ENCODE data around the gene PRXL2B.
"Not testable (repeated sequence)": the region's sequence is repeated elsewhere in the genome, so short reads cannot be mapped to it uniquely, and the experiment has no call there.

PRXL2B gene

DNA sequence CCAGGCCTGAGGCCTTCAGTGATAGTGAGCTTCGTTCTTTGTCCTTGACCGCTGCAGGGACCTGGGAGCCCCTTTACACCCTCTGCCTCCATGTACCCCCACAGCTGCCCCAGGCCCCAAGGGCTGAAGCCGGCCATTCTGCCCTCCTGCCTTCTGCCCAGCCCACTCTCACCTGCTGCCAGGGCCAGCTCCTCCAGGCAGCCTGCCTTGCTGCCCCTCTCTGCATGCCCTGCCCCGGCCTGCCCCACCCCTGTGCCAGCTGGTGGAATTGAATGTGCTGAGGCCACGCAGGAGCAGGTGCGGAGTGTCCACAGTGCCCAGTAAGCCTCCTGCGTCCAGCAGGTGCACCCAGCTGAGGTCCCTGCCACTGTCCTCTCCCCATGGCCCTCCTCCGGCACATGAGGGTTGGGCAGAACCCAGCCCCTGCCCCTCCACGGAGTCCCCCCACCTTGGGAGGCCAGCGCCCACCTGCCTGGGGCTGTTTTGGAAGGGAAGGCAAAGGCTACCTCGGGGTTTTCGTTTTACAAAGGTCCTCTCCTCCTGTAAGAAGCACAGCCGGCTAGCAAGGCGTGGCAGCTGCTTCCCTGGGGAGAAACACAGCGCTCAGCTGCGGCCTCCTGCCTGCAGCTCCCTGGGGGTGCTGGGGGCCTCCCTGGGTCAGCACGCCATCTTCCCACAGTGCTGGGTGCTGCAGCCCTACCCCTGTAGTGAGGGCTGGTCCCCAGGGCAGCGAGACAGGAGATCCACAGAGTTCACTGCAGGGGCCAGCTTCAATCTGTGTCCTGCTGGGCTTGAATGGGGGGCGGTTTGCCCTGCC is 25.3 kb downstream of the PRXL2B start:
- peak in 1 of 2 donors; percentile 0 for DNase-seq (ENCODE audit: low read depth in 1 of 2, low spot score in 1 of 2)

GRCh38 chr1:2612591-2613365 is 26.2 kb downstream of the PRXL2B start:
- peak in 1 of 2 donors; percentile 2 for DNase-seq (ENCODE audit: low read depth in 1 of 2, low spot score in 1 of 2)

GRCh38 chr1:2614145-2614544 is 27.6 kb downstream of the PRXL2B start:
- DNase-seq (ENCODE audit: low read depth in 1 of 2, low spot score in 1 of 2) = no peak

DNA sequence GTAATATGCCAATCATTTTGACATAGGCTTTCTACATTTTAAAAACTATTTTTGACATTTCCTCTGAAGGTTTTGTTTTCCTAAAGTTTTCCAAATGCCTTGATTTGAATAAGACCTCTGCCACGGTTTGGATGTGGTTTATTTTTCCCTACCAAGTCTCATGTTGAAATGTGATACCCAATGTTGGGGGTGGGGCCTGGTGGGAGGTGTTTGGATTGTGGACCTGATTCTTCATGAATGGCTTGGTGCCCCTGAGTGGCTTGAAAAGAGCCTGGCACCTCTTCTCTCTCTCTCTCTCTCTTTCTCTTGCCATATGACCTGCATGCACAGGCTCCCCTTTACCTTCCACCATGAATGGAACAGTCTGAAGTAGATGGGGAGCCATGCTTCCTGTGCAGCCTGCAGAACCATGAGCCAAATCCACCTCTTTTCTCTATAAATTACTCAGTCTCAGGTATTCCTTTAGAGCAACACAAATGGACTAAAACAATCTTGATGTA is 31.4 kb downstream of the PRXL2B start:
- no peak for DNase-seq (ENCODE audit: low read depth in 1 of 2, low spot score in 1 of 2)

DNA sequence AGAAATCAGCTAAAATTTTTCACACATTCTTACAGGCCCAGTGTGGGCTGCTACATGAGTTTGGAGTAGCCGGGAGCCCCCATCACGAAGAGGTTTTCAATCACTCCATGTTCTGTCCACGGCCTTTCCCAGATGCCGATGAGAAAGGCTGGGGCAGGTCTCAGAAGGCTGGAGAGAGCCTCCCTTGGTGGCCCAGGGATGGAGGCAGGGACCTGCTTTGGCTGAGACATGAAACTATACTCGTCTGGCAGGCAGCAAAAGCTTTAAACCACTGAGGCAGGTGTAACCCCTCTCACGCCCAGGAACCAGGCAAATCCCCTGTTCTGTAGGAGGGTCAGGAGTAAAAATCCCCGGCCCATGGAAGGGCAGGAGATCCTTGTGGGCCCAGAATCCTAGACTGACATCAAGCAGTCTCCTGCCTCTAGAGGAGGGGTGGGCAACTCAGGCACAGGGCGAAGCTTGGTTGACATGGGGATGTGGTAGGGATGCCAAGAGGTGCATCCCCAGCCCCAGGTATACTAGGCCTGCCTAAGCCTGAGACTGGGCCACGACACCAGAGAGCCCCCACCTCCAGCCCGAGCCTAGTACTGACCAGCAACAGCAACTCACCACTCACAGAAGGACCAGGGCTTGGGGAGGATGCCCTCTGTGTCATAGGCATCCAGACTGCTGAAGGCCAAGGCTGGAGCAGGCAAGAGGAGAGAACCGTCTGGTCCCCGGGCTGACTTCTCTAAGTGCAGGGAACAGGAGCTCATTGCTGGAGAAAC is 37.2 kb downstream of the PRXL2B start:
- no peak for DNase-seq (ENCODE audit: low read depth in 1 of 2, low spot score in 1 of 2)

DNA sequence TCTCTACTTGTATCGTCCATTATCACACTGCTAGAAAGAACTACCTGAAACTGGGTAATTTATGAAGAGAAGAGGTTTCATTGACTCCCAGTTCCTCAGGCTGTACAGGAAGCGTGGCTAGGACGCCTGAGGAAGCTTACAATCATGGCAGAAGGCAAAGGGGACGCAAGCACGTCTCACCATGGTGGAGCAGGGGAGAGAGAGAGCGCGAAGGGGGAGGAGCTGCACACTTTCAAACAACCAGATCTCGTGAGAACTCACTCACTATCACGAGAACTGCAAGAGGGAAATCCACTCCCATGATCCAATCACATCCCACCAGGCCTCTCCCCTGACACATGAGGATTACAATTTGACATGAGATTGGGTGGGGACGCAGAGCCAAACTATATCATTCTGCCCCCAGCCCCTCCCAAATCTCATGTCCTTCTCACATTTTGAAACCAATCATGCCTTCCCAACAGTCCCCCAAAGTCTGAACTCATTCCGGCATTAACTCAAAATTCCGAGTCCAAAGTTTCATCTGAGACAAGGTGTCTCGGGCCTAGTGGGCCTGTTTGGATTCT is 38.2 kb downstream of the PRXL2B start:
- DNase-seq (ENCODE audit: low read depth in 1 of 2, low spot score in 1 of 2) = no peak

DNA sequence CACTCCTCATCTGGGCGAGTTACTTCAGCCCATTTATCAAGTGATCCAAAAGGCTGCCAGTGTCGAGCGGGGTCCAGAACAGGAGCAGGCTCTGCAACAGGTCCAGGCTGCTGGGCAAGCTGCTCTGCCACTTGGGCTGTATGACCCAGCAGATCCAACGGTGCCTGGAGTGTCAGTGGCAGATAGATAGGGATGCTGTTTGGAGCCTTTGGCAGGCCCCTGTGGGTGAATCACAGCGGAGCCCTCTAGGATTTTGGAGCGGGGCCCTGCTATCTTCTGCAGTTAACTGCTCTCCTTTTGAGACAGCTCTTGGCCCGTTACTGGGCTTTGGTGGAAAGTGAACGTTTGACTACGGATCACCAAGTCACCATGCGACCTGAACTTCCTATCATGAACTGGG is 38.7 kb downstream of the PRXL2B start:
- DNase-seq (ENCODE audit: low read depth in 1 of 2, low spot score in 1 of 2) = no peak

GRCh38 chr1:2625748-2626147 is 39.2 kb downstream of the PRXL2B start:
- not testable (repeated sequence) for DNase-seq (ENCODE audit: low read depth in 1 of 2, low spot score in 1 of 2)

DNA sequence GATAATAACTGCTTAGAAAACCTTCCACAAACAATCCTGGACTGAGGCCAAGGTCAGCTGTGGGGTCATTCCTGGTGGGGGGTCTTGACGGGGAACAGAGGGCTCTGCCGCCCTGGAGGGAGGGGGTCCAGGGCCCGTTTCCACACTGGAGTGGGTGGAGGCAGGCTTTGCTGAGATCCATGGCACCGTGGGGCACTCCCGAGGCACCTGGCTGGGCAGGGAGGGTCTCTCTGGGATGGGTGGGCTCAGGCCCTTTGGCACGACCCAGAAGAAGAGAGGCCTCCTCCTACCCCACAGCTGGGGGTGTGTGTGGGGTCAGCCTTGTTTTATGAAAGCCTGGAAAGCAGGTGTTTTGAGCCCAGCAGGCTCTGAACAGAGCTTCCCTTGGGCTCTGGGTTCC is 41.2 kb downstream of the PRXL2B start:
- DNase-seq (ENCODE audit: low read depth in 1 of 2, low spot score in 1 of 2) = no peak

- DNase-seq (ENCODE audit: low read depth in 1 of 2, low spot score in 1 of 2) = no peak
These were observed 41.8 kb downstream of the PRXL2B start for GRCh38 chr1:2628191-2628932.

DNA sequence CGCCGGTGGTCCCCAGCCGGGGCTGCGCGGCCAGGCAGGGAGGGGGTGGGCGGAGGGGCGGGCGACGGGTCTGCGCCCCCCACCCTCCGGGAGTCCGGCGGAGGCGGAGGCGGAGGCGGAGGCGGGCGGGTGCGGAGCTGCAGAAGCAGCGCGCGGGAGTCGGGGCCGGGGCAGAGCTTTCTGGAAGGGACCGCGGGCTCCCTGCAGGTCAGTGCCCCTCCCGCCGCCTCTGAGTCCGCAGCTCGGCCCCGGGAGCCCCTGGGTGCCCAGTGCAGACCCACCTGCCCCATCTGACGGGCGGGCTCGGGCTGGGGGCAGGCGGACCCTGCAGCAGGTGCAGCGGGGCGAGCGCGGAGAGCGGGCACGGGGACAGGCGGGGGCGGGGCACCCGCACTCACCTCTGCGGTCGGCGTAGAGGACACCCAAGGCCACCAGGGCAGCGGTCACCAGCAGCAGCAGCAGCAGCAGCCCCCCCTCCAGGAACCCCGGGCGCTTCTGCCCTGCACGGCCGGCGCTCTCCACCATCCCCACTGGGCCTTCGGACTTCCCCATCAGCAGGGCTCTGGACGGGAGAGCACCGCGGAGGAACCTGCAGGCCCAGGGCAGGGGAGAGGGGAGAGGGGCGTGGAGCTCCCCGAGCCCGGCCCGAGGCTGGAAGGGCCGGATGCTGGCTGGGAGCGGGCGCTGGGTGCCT is 42.5 kb downstream of the PRXL2B start:
- DNase-seq (ENCODE audit: low read depth in 1 of 2, low spot score in 1 of 2) = no peak

- DNase-seq (ENCODE audit: low read depth in 1 of 2, low spot score in 1 of 2) = no peak
These were observed 43.3 kb downstream of the PRXL2B start for GRCh38 chr1:2629627-2630497.

DNA sequence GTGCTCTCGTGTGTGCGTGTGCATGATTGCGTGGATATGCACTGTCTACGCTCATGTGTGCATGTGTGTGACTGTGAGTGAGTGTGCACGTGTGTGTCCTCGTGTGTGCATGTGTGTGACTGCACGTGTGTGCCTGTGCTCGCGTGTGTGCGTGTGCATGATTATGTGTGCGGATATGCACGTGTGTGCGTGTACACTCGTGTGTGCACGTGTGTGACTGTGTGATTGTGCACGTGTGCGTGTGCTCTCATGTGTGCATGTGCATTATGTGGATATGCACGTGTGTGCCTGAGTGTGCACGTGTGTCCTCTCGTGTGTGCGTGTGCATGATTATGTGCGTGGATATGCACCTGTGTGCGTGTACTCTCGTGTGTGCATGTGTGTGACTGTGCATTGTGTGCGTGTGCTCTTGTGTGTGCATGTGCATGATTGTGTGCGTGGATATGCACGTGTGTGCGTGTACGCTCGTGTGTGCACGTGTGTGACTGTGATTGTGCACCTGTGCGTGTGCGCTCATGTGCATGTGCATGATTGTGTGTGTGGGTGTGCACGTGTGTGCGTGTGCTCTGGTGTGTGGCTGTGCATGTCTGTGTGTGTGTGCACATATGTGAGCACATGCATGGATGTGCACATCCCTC is 44.0 kb downstream of the PRXL2B start:
- no peak for DNase-seq (ENCODE audit: low read depth in 1 of 2, low spot score in 1 of 2)

- no peak for DNase-seq (ENCODE audit: low read depth in 1 of 2, low spot score in 1 of 2)
These were observed 44.8 kb downstream of the PRXL2B start for GRCh38 chr1:2631136-2632050.

DNA sequence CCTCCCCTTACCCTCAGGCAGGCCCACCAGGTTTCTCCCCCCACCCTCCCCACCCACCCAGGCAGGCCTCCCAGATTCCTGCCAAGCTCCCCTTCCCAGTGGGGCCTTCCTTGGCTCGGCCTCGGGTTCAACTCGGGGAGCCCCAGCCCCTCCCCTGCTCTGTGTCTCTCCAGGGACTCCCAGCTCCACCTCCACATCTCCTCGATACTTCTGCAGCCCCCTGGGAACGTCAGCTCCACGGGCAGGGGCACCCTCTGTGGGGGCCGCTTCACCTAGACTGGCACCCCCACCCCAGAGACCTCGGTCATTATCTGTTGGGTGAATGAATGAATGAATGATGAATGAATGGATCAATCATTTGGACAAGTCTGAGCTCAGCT is 45.5 kb downstream of the PRXL2B start:
- DNase-seq (ENCODE audit: low read depth in 1 of 2, low spot score in 1 of 2) = no peak

GRCh38 chr1:2632561-2633361 is 46.2 kb downstream of the PRXL2B start, which contains the start of gene MMEL1:
Gene MMEL1, minus strand, starts transcription at chr1:2633016. Its CDS starts 3,532 bp downstream, at chr1:2629484.
- DNase-seq (ENCODE audit: low read depth in 1 of 2, low spot score in 1 of 2) = no peak

Data from activated T-helper 1 cell treated with anti-CD3 and anti-CD28 coated beads, Interleukin-2, amount 50 U/mL, for 16 hours (primary cell).